CD4-positive, alpha-beta T cell treated with Interferon gamma for 1 hour (primary cell): ENCODE measurements around the gene RGS6.

Experiments
- DNase-seq: peaks from one replicate; pipeline ENCODE4 v3.0.0-alpha.2; 2020

The RGS6 gene

DNA sequence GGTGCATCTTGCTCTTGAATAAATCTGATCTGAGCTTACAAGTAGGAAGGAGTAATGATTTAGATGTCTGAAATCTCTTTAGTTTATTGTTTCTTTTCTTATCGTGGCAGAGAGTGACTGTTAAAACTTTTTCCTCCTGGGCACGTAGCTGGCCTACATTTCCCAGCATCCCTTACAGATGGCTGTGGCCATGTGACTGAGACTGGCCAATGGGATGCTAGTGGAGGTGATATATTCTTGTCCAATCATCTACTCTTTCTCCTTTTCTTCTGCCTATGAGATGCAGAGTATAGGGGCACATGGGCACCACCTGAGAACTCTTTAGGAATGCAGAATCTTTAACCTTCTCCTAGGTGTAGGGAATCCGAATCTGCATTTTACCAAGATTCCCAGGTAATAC is 237.3 kb downstream of the RGS6 start:
- DNase-seq, result no peak

DNA sequence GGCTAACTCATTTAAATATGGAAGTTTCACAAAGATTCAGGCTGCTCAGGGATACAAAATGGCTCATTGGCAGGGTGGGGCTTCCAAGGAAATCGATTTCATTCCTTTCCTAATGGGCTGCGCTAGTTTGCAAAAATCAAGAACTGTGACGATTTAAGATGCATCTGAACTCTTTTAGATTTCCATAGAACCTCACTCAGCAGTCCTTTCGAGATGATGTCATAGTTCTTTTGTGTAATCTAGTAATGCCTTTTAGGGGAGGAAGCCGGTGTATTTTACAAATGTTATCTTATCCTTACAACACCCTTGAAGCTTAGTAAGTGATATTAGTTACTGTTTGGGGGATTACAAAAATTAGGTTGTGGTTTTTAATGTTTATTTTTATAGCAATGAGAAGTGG is 239.8 kb downstream of the RGS6 start:
- no peak for DNase-seq

DNA sequence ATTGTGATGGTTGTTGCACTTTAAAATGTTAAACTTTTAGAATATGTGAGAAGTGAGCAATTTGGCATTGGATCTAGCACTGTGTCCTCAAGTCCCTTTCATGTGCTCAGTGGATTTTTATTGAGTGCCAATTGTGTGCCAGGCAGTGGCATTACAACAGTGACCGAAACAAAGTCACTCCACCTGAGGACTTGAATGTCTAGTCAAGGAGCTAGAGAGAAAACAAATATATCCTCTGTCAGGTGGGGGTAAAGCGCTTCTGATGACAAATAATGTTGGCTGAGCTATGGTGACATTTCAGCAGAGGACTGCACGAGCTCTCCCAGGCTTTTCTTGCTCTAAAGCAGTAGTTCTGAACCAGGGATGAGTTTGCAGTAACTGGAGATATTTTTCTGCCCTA is 240.4 kb downstream of the RGS6 start:
- no peak for DNase-seq

DNA sequence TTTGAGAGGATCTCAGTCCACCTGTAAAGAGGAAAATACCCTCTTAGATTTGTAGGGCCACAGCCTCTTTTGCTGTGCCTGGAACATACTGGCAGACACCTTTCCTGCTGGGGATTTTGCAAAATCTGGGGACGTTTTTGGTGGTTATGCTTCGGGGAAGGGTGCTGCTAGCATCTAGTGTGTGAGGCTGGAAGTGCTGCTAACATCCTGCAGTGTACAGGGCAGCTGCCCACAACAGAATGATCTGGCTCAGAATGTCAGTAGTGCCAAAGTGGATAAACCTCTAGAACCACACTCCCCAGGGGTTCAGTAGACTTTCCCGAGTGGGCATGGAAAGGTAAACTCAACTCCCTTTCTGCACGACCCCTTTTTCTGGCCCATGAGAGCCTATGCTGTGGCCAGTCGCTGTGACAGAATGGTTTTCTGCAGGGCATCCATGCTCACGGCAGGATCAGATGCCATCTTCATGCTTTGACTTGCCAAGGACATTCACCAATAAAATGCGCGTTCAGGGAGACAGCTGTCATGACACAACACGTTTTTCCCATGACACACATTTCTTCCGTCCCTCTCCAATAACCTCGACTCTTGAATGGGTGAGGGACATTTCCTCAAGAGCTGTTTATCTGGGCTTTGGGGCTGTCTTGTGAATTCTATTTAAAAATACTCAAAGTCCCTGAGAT is 240.9 kb downstream of the RGS6 start:
- no peak for DNase-seq

GRCh38 chr14:72177251-72177650 is 245.0 kb downstream of the RGS6 start:
- DNase-seq, result no peak

- DNase-seq, result no peak
Observed at GRCh38 chr14:72178517-72178916, 246.3 kb downstream of the RGS6 start.

DNA sequence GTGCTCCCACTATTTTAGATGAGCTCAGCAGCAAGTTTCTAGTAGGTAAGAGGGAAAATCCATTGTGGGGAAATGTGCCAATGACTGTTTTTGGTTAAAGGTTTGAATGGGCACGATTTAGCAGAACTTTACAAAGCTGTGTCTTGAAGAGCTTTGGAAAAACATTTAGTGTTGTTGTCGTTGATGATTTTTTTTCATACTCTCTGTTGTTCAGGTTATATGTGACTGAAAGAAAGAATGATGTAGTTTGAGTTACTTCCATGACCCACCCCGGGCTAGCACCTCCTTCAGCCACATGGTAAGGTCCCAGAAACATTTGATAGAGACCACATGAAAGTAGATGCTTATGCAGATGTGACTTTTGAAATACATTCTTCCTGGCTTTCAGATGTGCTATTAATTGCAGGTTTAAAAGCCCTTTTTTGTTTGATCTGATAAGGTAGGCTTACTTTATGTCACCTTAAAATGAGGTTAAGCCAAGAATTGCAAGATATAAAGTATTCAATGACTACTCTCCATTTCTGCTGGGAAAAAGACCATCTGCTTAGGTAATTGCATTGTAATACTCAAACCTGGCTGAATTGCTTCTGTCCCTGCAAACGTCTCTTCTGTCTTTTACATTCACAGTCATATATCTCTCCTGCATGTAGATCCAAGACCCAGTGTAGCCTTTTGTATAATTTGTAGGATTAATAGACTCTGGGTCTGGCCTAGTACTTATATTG is 250.6 kb downstream of the RGS6 start:
- no peak for DNase-seq

GRCh38 chr14:72183631-72184030 is 251.4 kb downstream of the RGS6 start:
- DNase-seq, result no peak

DNA sequence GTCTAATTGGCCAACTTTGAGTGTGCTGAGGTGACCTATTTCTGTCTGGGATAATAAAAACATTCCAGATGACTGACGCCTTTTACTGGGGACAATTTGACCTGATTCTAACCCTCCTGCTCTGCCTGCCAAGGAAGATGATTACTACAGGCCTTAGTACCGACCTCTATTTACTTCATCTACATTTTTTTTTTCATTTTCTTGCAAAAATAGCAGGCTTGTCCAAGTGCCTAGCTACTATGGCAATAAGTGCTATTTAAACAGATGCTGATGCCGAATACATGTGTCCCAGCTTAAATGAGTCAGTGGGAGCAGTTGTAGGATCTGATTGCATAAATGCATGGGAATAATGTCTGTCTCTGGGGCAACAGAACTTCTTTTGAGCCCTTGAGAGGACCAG is 254.3 kb downstream of the RGS6 start:
- no peak for DNase-seq

- DNase-seq, result no peak
Observed at GRCh38 chr14:72196237-72197015, 264.2 kb downstream of the RGS6 start.

DNA sequence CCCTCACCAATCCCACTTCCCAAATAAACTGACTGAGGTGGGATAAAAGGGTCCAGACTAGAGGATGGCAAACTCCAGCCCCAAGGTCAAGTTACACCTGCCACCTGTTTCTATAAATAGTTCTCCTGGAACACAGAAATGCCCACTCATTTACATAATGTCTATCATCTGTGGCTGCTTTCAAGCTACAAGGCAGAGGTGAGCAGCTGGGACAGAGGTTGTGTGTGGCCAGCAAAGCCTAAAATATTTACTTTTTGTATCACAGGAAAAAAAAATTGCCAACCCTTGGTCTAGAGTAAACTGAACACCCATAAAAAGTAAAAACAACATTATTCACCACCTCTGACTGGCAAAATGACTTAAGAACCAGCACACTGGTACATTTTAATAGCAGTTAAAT is 269.4 kb downstream of the RGS6 start:
- DNase-seq, result no peak

- no peak for DNase-seq
Observed at GRCh38 chr14:72213424-72213823, 281.2 kb downstream of the RGS6 start.

- no peak for DNase-seq
Observed at GRCh38 chr14:72215080-72215479, 282.9 kb downstream of the RGS6 start.

DNA sequence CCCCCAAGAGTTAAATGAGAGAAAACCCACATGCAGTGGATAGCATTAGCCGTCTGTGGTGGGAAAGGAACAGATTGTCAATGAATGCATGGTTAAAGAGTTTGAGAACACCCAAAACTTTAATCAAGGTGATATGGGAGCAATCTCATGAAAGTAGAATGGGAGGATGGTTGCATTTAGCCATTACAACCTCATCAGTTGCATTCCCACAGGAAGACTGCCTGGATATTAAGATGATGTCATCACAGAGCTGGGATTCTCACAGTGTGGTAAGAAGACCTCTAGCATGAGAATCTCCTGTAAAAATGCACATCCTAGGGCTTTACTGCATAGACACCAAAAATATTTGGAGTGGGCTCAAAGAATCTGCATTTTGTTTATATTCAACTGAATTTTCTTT is 284.9 kb downstream of the RGS6 start:
- no peak for DNase-seq

- no peak for DNase-seq
Observed at GRCh38 chr14:72222046-72222445, 289.8 kb downstream of the RGS6 start.

GRCh38 chr14:72236629-72237028 is 304.4 kb downstream of the RGS6 start:
- DNase-seq, result no peak

DNA sequence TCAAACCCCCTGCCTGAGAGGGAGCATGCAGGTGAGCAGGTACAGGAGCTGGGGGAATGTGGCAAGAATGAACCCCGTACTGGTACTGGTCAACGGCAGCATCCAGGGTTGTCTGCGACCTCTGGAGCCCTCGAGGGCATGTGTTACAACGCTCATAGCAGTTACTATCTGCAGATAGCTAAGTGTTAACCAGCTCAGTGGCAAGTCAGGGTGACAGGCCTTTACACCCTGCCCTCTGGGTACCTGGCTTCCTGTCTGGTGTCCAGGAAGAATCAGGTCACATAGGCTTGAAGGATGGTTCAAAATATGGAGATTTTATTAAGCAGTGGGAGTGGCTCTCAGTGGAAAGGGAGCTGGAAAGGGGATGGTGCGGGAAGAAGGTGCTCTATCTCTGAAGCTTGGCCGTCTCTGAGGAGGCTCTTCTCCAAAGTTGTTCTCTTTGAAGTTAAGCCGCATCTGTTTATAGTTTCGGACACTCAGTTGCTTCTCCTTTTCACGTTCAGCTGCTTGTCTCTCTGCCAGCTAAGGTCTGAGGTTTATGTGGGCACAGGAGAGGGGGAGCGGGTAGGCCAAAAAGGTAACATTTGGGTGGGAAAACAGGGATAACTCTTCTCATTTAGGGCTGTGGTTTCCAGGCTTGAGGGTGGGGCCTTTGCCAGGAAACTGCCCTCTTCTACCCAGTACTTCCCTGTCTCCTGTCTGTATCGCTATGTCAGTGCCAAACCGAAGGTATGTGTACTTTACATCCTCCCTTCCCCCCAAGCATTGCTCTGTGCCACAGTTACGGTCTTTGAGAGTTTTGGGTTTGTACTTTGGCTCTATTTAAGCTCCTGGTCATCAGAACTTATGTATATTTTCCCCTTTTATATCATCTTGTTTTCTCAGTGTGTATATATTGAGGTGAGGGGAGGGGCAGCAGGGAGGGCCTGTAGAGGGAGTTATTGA is 305.8 kb downstream of the RGS6 start:
- no peak for DNase-seq

DNA sequence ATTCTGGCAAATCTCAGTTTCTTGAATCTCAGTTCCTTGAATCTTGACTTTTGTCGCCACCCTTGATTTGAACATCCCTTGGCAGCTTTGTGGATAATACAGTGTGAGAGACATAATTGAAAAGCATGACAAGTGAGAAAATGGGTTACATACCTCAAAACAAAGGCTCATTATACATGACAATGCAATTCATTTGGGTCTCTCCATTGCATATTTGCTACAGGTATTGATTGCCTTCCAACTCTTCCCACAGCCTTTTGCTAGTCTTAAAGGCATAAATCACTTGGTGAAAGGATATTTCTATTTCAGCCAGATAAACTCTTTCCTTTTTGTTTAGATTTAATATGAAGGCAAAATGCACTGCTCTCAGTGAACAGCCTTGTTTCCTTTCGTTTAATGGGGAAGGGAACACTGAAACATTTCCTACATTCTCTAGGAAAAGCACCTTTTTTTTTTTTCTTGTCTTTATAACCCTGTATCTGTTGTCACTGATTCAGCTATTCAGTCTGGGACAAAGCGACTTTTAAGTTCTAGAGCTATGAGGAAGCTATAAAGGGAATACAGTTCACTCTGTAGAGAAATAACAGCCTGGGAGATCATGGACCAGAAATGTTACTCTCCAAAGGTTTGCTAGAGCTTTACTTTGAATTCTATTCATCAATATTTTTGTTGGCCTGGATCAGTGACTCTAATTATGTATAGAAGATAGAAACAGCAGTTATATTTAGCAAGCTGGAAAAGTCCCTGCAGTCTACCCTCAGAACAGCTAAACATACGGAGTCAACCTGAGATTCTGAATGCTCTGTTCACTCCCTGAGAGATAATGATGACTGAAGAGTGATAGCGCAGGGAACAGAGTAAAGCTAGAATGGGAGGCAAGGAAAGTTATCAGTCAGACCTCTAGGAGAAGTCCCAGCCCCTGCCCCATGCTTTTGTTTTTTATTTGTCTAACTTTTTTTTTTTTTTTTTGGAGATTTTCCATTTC is 311.4 kb downstream of the RGS6 start:
- no peak for DNase-seq

GRCh38 chr14:72247896-72248465 is 315.8 kb downstream of the RGS6 start:
- DNase-seq, result no peak

DNA sequence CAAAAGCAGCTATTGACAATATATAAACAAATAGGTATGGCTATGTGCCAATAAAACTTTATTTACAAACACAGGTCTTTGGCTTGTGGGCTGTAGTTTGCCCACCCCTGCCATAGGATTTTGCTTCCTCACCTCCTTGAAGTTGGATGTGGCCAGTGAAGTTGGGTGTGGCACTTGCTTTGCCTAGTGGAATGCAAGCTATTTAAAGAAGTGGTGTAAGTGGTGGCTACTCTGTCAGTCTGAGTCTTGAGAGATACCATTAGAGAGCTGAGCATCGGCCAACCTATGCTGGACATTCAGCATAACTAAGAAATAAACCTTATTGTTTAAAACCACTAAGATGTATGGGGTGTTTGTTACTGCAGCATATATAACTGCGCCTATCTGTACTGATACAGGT is 321.3 kb downstream of the RGS6 start:
- no peak for DNase-seq
